ENCODE data around the gene CLDND1. TPM values are rescaled to one million over a fixed set of nuclear protein-coding genes. Genes with fewer than 3 reads are reported as not detected.

Gene CLDND1
- total RNA-seq, 2 experiments from 2014 or later, result 168 to 185 TPM

GRCh38 chr3:98501270-98501669 lies 21.4 kb downstream of the CLDND1 start:
- ATAC-seq (ENCODE audit: poor library complexity), result no peak
- Mint-ChIP-seq H3K27me3 (no peaks in the 10 kb centered on the region), H3K27ac (no peak overlapping the region), H3K9me3 (no peaks in the 10 kb centered on the region), H3K4me1 (ENCODE audit: low read depth) (no peaks in the 10 kb centered on the region), H3K36me3 (ENCODE audit: low read depth) (peaks cover 4% of the 10 kb centered on the region), H3K4me3 (no peak overlapping the region)
- Histone ChIP-seq H3K4me3 (ENCODE audit: low read length) (no peak overlapping the region), H3K36me3 (ENCODE audit: insufficient read depth, low read length) (no peaks in the 10 kb centered on the region), H3K9me3 (ENCODE audit: control insufficient read depth in 1 of 2, insufficient read depth in 1 of 2, low read length in 2 of 2) (no peaks in the 10 kb centered on the region), H3K27me3 (ENCODE audit: control insufficient read depth in 1 of 2, insufficient read depth in 2 of 2, low read length in 2 of 2) (no peaks in the 10 kb centered on the region), H3K4me1 (ENCODE audit: insufficient read depth, low read length) (no peaks in the 10 kb centered on the region), H3K27ac (ENCODE audit: low read depth in 1 of 2, low read length in 2 of 2) (no peak overlapping the region)
- CTCF ChIA-PET, result interaction anchor here (0.7 kb wide), 1 partner anchor 8 kb away, joined by 3 read pairs; no protein-coding TSS in a partner anchor
- no peak for TF ChIP-seq CTCF (IDR thresholded peaks at IDR 0.05)
- POLR2A ChIA-PET, result no interaction called here
- intact Hi-C loops (cut with DNase I, micrococcal nuclease), result no loop called here
- DNase-seq, result no peak

DNA sequence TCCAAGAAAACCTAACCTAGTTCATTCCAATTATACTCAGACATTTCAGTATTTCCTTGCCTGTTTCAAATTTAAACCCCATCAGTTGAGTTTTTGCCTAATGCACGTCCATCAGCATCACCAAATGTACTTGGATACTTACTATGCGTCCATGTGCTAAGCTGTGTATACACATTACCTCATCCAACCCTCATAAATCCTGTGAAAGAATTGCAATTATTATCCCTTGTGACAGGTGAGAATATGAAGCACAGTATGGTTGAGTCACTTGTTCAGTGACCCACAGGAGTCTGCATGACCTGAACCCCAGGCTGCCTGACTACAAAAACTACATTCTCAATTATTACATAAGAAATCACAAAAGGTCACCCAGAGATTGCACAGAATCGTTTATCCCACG lies 22.7 kb downstream of the CLDND1 start:
- ChIA-PET POLR2A (interaction anchor here (0.6 kb wide), 1 partner anchor 57 kb away, joined by 3 read pairs; no protein-coding TSS in a partner anchor), CTCF (no interaction called here)
- Histone ChIP-seq H3K36me3 (ENCODE audit: insufficient read depth, low read length) (no peaks in the 10 kb centered on the region), H3K27me3 (ENCODE audit: control insufficient read depth in 1 of 2, insufficient read depth in 2 of 2, low read length in 2 of 2) (no peaks in the 10 kb centered on the region), H3K27ac (ENCODE audit: low read depth in 1 of 2, low read length in 2 of 2) (no peak overlapping the region), H3K4me1 (ENCODE audit: insufficient read depth, low read length) (no peaks in the 10 kb centered on the region), H3K9me3 (ENCODE audit: control insufficient read depth in 1 of 2, insufficient read depth in 1 of 2, low read length in 2 of 2) (no peaks in the 10 kb centered on the region), H3K4me3 (ENCODE audit: low read length) (no peak overlapping the region)
- H3K9me3 Mint-ChIP-seq, result no peaks in the 10 kb centered on the region
- no peak for TF ChIP-seq CTCF (IDR thresholded peaks at IDR 0.05)
- no peak overlapping the region for H3K27ac Mint-ChIP-seq
- H3K36me3 Mint-ChIP-seq (ENCODE audit: low read depth), result no peaks in the 10 kb centered on the region
- no peaks in the 10 kb centered on the region for H3K4me1 Mint-ChIP-seq (ENCODE audit: low read depth)
- H3K4me3 Mint-ChIP-seq, result no peak overlapping the region
- DNase-seq (no peak), ATAC-seq (ENCODE audit: poor library complexity) (no peak)
- intact Hi-C loops (cut with DNase I, micrococcal nuclease), result no loop called here
- no peaks in the 10 kb centered on the region for H3K27me3 Mint-ChIP-seq

- H3K27me3 Mint-ChIP-seq, result no peaks in the 10 kb centered on the region
- POLR2A ChIA-PET, result no interaction called here
Measured at GRCh38 chr3:98497381-98497780, 25.3 kb downstream of the CLDND1 start, which contains the start of gene OR5K2. OR5K2 (plus strand) TSS chr3:98497681; CDS start chr3:98497681, 0 bp downstream.

More at GRCh38 chr3:98497381-98497780, 25.3 kb downstream of the CLDND1 start, which contains the start of gene OR5K2:
- Histone ChIP-seq H3K27ac (ENCODE audit: low read depth in 1 of 2, low read length in 2 of 2) (no peak within 1 kb of the TSS), H3K4me3 (ENCODE audit: low read length) (no peak within 1 kb of the TSS), H3K4me1 (ENCODE audit: insufficient read depth, low read length) (no peaks in the 10 kb centered on the region), H3K36me3 (ENCODE audit: insufficient read depth, low read length) (no peaks in the 10 kb centered on the region), H3K9me3 (ENCODE audit: control insufficient read depth in 1 of 2, insufficient read depth in 1 of 2, low read length in 2 of 2) (no peaks in the 10 kb centered on the region), H3K27me3 (ENCODE audit: control insufficient read depth in 1 of 2, insufficient read depth in 2 of 2, low read length in 2 of 2) (no peaks in the 10 kb centered on the region)
- TF ChIP-seq CTCF (IDR thresholded peaks at IDR 0.05), result no peak
- Mint-ChIP-seq H3K36me3 (ENCODE audit: low read depth) (no peaks in the 10 kb centered on the region), H3K4me3 (no peak within 1 kb of the TSS), H3K27ac (no peak within 1 kb of the TSS), H3K4me1 (ENCODE audit: low read depth) (no peaks in the 10 kb centered on the region), H3K9me3 (no peaks in the 10 kb centered on the region)
- ATAC-seq (ENCODE audit: poor library complexity), result no peak
- CTCF ChIA-PET, result no interaction called here
- intact Hi-C loops (cut with DNase I, micrococcal nuclease), result no loop called here
- DNase-seq, result no peak
